Kidney (tissue), 14 donors: ENCODE data around the gene TRDMT1. TPM values are rescaled to one million over a fixed set of nuclear protein-coding genes. Genes with fewer than 3 reads are reported as not detected.

Experiments used
- DNase-seq, 5 donors: peaks; one replicate each; pipeline ENCODE4 v3.0.0-alpha.2; 2013 to 2020
- FAIRE-seq: peaks from 2 replicates; lab custom pipeline; 2012; peaks lifted over from hg19 to GRCh38; lab: Jason Lieb, UNC
- H3K27ac ChIP-seq, 2 donors: one replicate each; pipeline ENCODE4 v1.7.0; 2013; ENCODE audit warnings: low read depth in 2 of 2, low read length in 2 of 2, inconsistent platforms in 1 of 2
- H3K27me3 ChIP-seq: one replicate; pipeline ENCODE4 v1.7.1; 2013; ENCODE audit warnings: low read length, inconsistent platforms; ENCODE audit not compliant: control insufficient read depth, insufficient read depth
- H3K36me3 ChIP-seq, 3 donors: one replicate each; pipeline versions ENCODE4 v1.7.0 to v1.7.1; 2013; ENCODE audit warnings: low read length in 3 of 3, control low read depth in 1 of 3, inconsistent platforms in 1 of 3; ENCODE audit not compliant: insufficient read depth in 3 of 3, control insufficient read depth in 2 of 3
- H3K4me1 ChIP-seq, 3 donors: one replicate each; pipeline versions ENCODE4 v1.7.0 to v1.7.1; 2013; ENCODE audit warnings: low read length in 3 of 3, inconsistent platforms in 1 of 3, low read depth in 1 of 3; ENCODE audit not compliant: control insufficient read depth in 2 of 3, insufficient read depth in 2 of 3
- H3K4me3 ChIP-seq, 3 donors: one replicate each; pipeline versions ENCODE4 v1.7.0 to v1.8.1; 2013; ENCODE audit warnings: low read length in 3 of 3, control low read depth in 1 of 3, inconsistent platforms in 1 of 3
- H3K9ac ChIP-seq, 3 donors: one replicate each; pipeline versions ENCODE4 v1.7.0 to v1.7.1; 2013; ENCODE audit warnings: low read length in 3 of 3, control low read depth in 1 of 3, inconsistent platforms in 1 of 3
- H3K9me3 ChIP-seq, 3 donors: one replicate each; pipeline versions ENCODE4 v1.7.0 to v1.7.1; 2013; ENCODE audit warnings: low read length in 3 of 3, control low read depth in 1 of 3, inconsistent platforms in 1 of 3; ENCODE audit not compliant: control insufficient read depth in 2 of 3, insufficient read depth in 1 of 3
- CTCF ChIP-seq: IDR thresholded peaks from 3 replicates; pipeline ENCODE4 v1.5.1; 2012; ENCODE audit warnings: mild to moderate bottlenecking, moderate library complexity, borderline replicate concordance; ENCODE audit not compliant: insufficient read depth; ENCODE audit errors: extremely low read depth
- intact Hi-C: fragments of 100-400 bp; cut with DNase I; formaldehyde crosslinking; loops from one replicate; pipeline ENCODE4 v1.11.1; 2022
- polyA plus RNA-seq: library from polyadenylated mRNA; stranded (reverse); fragments of 350-450 nt; fragmentation: Illumina TruSeq; extraction: RNeasy Lipid Tissue Mini Kit (QIAGEN cat#74804); gene quantifications from one replicate; pipeline ENCODE4 v1.2.3, GENCODE V29; 2014; ENCODE audit warnings: low read depth, low replicate concordance; ENCODE audit not compliant: insufficient read depth
- total RNA-seq: library from RNA; stranded (reverse); fragmentation: NEBNext Ultra II Directional; extraction: Animal tissue kit (Norgen Biotek cat#: 25700); gene quantifications from one replicate; pipeline ENCODE4 v1.2.1, GENCODE V29; 2021
- donor health status: control.
- donor health status: control.
- donor health status: control.
- donor health status: control.
- donor health status: control.
- donor health status: DM: yes; HTN: yes; CAD: no.
- donor health status: Normal renal cell carcinoma (clear cell type).

The TRDMT1 gene
- total and polyA plus RNA-seq, 2 donors from 2014 or later = 2.0 to 11.0 TPM

- intact Hi-C loops = no loop called here
- Histone ChIP-seq H3K9me3 (no peaks in the 10 kb centered on the region), H3K27ac (no peak overlapping the region), H3K4me3 (no peak overlapping the region), H3K36me3 (peaks cover 0 to 26% (median 20%) of the 10 kb centered on the region in 3 donors), H3K9ac (no peak overlapping the region), H3K27me3 (no peaks in the 10 kb centered on the region), H3K4me1 (no peaks in the 10 kb centered on the region)
- no peak for DNase-seq
- TF ChIP-seq CTCF = no peak
- FAIRE-seq = no peak
Measured at GRCh38 chr10:17237149-17237527, 35.7 kb upstream of the TRDMT1 start.

GRCh38 chr10:17236468-17237148 lies 35.1 kb upstream of the TRDMT1 start:
- intact Hi-C loops = no loop called here

GRCh38 chr10:17235136-17235535 lies 33.7 kb upstream of the TRDMT1 start:
- H3K27ac ChIP-seq = no peak overlapping the region
- DNase-seq = no peak
- no peaks in the 10 kb centered on the region for H3K27me3 ChIP-seq
- peaks cover 0 to 26% (median 24%) of the 10 kb centered on the region in 3 donors for H3K36me3 ChIP-seq
- H3K4me1 ChIP-seq = peaks cover 0 to under 1% (median 0%) of the 10 kb centered on the region in 3 donors
- H3K4me3 ChIP-seq = no peak overlapping the region
- H3K9ac ChIP-seq = no peak overlapping the region
- no peak for FAIRE-seq
- intact Hi-C loops = no loop called here
- no peaks in the 10 kb centered on the region for H3K9me3 ChIP-seq
- TF ChIP-seq CTCF = no peak

More at GRCh38 chr10:17236468-17237148, 35.1 kb upstream of the TRDMT1 start:
- no peaks in the 10 kb centered on the region for H3K27me3 ChIP-seq
- H3K27ac ChIP-seq = no peak overlapping the region
- DNase-seq = no peak
- no peaks in the 10 kb centered on the region for H3K4me1 ChIP-seq
- H3K9ac ChIP-seq = no peak overlapping the region
- no peak for FAIRE-seq
- no peak overlapping the region for H3K4me3 ChIP-seq
- peaks cover 0 to 26% (median 24%) of the 10 kb centered on the region in 3 donors for H3K36me3 ChIP-seq
- TF ChIP-seq CTCF = no peak
- H3K9me3 ChIP-seq = no peaks in the 10 kb centered on the region
